GM21447 (cell line): ENCODE measurements around the gene MESP2.

ENCODE experiments used
- ATAC-seq: cut with Tn5 transposase; IDR thresholded peaks from one replicate; pipeline ENCODE4 v1.9.1; 2021; ENCODE audit not compliant: unreplicated experiment

Gene MESP2

DNA sequence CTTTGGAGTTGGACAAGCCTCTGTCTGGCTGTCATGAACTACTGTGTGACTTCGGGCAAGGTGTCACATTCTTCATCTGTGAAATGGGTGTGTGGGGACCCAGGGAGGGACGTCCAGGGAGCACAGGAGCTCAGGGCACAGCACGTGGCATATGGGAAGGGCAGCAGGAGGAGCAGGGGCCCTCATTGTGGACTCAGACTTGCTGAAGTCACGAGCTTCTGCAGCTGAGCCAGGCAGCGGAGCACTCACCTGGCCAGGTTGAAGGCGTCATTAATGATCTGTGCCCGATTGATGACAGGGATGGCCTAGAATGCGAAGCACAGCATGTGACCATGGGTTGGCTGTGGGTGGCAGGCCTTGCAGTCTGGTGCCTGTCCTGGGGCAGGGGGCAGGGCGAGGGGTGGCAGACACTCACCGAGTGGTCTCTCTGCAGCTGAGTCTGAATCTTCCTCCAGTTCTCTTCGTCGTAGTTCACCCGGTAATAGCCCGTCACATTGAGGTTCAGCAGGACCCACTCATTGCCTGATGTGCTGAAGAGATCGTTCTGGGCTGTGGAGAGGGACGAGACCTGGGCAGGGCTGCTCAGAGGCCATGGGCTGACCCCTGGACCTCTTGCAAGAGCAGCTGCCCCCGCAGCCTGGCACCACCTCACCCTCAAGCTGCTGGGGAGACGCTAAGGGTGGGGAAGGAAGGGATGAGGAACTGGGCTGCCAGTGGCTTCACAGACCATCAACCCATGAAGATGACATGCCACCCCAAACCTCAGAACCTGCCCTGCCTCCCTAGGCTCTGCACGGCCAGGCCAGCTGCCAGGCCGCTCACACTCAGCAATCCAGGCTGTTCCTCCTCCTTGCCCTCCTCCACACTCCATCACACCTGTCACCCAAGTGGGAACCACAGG is 23.1 kb downstream of the MESP2 start:
- ATAC-seq: no peak

GRCh38 chr15:89799918-89800498 is 23.9 kb downstream of the MESP2 start:
- no peak for ATAC-seq

DNA sequence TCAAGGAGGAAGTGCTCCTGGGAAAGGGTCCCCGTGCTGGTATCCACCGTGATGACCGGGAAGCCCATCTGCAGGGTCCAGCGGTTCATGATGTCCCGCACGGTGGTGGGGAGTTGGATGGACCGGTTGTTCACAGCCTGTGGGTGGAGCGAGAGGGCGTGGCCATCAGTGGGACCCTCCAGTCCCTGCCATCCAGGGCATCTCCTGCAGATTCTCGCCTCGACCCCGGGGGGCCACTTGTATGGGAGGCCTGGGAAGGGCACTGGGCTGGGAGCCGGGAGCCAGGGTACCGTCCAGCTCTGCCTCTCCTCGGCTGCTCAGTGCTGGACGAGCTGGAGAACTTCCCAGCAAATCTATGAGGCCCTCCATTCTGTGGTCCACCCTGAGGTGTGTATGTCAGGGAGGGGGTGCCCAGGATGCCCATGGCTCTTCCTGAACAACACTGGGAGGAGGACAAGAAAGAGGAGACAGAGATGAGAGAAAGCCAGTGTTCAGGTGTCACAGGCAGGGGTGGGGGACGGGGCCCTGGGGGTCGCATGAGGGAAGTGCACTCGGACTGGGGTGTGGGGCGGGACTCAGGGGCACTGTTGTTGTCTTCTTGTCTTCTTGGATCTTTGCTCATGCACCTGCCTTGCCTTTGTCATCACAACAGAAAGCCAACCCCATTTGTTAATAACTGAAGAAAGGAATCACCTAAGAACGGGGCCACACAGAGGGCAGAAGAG is 25.5 kb downstream of the MESP2 start:
- no peak for ATAC-seq

- no peak for ATAC-seq
These were observed 26.2 kb downstream of the MESP2 start for GRCh38 chr15:89802231-89802928.

DNA sequence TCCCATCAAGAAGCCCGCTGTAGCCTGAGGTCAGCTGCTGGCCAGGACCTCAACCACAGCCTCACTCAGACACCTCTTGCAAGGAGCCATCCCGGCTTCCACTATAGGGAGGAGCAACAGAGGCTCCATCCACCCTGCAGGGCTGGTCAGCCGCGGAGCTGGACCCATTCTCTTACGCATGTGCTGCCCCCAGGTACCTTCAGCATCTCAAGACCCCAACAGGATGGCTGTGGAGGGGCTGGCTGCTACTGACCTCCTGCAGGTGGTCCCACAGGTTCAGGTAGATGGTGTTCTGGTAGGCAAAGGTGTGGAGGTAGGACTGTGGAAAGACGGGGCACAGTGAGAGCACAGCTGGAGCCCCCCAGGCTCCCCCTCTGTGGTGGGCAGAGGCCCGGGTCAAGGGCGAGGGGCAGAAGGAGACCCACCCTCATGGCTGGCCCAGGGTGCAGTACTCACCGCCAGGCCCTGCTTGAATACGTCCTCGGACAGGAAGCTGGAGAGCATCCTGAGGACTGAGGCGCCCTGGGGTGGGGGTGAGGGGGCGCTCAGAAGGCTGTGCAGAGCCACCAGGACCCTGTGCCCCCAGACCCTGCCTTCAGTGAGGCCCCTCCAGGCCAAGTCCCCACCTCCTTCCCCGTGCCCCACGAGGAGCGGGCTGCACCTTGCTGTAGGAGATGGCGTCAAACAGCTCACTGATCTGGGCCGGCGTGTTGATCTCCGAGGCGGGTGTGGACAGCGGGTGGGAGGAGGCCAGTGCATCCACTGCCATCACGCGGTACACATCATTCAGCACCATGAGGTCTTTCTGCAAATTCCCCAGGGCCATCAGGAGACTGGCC is 27.1 kb downstream of the MESP2 start:
- ATAC-seq: no peak

GRCh38 chr15:89803941-89804800 is 28.0 kb downstream of the MESP2 start:
- no peak for ATAC-seq

DNA sequence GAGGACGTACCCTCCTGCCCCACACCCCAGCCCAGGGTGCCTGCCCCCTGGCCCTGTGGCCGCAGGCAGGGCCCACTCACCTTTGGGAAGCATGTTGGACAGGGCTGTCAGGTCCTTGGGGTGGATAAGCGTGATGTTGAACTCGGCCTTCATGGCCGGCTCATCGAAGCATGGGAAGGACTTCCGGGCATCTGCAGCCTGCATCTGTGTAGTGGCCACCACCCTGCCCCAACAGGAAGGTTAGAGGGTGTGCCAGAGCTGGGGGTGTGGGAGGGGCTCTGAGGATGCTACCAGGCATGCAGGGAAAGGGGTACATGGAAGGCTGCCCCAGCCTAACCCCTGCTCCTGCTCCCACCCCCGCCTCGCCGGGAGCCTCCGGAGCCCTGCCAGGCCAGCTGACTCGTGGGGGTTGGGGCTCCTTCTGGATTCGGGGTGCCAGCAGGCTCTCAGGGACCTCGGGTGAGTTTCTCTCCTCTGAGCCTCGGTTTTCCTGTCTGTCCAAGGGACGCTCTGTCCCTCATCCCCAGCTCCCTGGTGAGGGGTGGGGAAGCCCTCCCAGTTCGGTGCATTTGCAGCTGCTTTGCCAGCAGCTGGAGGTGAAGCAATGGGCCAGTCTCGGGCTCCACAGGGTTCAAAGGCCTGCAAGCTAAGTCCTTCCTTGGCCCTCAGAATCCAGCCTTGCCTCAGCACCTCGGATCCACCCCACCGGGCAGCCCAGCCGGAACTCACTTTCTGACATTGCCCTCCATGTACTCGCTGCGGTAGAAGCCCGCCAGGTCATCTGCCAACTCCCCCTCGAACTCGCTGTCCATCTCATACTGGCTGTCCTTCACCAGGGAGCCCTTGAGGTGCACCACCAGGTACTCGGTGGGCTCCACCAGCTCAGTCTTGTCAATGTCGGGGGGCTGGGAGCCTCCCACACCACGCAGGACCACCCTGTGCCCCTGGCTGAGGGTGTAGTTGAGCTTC is 29.4 kb downstream of the MESP2 start:
- ATAC-seq: no peak

DNA sequence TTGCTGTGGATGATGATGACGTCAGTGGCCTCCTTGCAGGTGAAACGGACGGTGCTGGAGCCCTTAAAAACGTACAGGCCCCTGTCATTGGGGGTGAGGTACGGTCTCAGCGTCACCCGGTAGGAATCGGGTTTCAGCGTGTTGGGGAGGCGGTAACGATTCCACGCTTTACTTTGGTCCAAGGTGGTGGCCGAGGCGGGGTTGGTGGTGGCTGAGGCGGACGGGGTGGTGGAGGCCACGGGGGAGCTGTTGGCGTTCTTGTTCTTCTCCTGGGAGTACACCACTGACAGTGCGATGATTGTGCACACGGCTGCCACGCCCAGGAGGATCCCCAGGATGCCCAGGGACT is 30.1 kb downstream of the MESP2 start:
- no peak for ATAC-seq

GRCh38 chr15:89806559-89807550 is 30.7 kb downstream of the MESP2 start:
- ATAC-seq: no peak

DNA sequence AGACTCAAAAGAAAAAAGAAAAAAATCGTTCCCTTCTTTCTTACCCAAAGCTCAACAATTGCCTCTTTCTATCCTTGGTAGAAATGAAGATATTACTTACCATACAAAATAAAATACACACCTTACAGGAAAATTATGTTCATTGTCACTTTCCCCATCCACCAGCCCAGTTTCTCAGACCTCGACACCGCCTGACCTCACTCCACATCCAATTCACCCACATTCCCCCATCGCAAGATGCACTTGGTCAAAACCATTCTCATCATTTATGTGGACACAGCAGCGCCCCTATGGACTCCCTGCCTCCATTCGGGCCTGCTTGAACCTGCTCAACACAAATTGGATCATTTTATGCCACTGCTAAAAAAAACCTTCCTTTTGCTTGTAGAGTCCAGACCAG is 31.6 kb downstream of the MESP2 start:
- no peak for ATAC-seq

DNA sequence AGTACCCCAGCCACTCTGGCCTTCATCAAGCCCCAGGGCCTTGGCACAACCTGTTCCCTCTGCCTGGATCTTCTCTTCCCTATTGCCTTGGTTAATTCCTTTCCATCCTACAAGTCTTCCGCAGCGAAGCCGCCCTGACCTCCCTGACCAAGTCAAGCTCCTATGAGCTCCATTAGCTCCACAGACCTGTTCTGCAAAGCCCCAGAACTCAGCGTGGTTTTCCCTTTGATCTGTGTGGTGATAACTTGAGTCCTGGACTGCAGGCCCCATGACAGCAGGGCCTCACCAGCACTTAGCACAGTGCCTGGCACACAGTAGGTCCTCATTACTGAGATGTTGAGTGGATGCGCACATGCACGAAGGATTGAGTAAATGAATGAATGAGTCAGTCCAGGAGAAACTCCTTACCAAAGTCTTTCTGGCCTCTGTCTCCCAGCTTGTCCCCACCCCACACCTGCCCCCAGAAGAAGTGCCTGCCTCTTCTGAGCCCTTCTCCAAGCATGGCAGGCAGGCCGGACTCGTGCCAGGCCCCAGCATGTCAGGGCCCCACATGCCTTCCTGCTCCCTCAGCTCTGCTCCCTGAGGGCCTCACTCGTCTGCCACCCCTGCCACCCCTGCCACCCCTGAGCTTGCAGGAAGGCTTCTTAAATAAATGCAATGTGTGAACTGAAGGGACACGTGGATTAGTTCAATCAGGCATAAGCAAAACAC is 32.2 kb downstream of the MESP2 start:
- no peak for ATAC-seq

- no peak for ATAC-seq
These were observed 33.1 kb downstream of the MESP2 start for GRCh38 chr15:89809093-89809786.

DNA sequence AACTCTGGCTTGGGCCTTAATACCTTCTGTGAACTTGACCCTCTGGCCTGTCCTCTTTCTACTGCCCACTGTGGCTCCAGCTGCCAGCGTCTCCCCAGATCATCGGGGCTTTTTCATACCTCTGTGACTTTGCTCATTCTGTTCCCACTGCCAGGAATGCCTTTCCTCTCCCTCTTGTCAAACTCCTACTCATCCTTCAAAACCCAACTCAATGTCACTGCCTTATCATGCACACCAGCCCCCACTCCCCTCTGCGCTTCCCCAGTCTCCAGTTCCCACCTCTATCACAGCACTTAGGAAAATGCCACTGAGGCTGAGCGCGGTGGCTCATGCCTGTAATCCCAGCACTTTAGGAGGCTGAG is 33.6 kb downstream of the MESP2 start:
- ATAC-seq: no peak

GRCh38 chr15:89810837-89811236 is 34.7 kb downstream of the MESP2 start:
- no peak for ATAC-seq

GRCh38 chr15:89812011-89812846 is 36.1 kb downstream of the MESP2 start:
- no peak for ATAC-seq
